Measurements from ENCODE around the gene RAB8B. TPM values are rescaled to one million over a fixed set of nuclear protein-coding genes. Genes with fewer than 3 reads are reported as not detected.

Gene RAB8B
- polyA plus RNA-seq, 3 donors = 22.0 to 77.3 (median 58.9) TPM

GRCh38 chr15:63261311-63261710, 71.9 kb downstream of the RAB8B start:
- Histone ChIP-seq H3K4me2 (replicated peaks; ENCODE audit: extremely low read depth, low read length, poor library complexity, severe bottlenecking) (no peak overlapping the region), H2AFZ (ENCODE audit: insufficient read depth, low read depth, low read length, poor library complexity, severe bottlenecking) (no peak overlapping the region), H3K79me2 (ENCODE audit: insufficient read depth, low read length) (no peaks in the 10 kb centered on the region), H3K27me3 (ENCODE audit: control insufficient read depth in 2 of 2, insufficient read depth in 2 of 2, low read length in 2 of 2) (no peaks in the 10 kb centered on the region), H3K9me3 (replicated peaks in 1 of 2; ENCODE audit: control insufficient read depth in 1 of 2, insufficient read depth in 1 of 2, low read length in 2 of 2) (no peaks in the 10 kb centered on the region), H3K4me3 (replicated peaks in 1 of 3; ENCODE audit: low read depth in 2 of 3, low read length in 3 of 3) (no peak overlapping the region), H3K4me1 (ENCODE audit: control insufficient read depth in 1 of 2, insufficient read depth in 2 of 2, low read length in 2 of 2) (no peaks in the 10 kb centered on the region), H3K9ac (ENCODE audit: insufficient read depth, low read length, poor library complexity, severe bottlenecking) (no peak overlapping the region), H3K27ac (ENCODE audit: low read depth in 1 of 2, low read length in 2 of 2) (peak overlapping the region in 1 of 2 donors; percentile 40), H3K36me3 (replicated peaks in 1 of 2; ENCODE audit: control insufficient read depth in 1 of 2, insufficient read depth in 2 of 2, low read length in 2 of 2) (peaks cover 83 to 94% of the 10 kb centered on the region in 2 donors), H4K20me1 (ENCODE audit: insufficient read depth, low read length) (peaks cover 18% of the 10 kb centered on the region)
- no peak for DNase-seq
- peaks cover 0 to 1% (median 0%) of the 10 kb centered on the region in 3 donors for H3K27me3 Mint-ChIP-seq (ENCODE audit: low read depth in 3 of 3)
- no peak for TF ChIP-seq CTCF (IDR thresholded peaks at IDR 0.05)
- peaks cover 0 to 4% (median 0%) of the 10 kb centered on the region in 7 donors for H3K9me3 Mint-ChIP-seq
- H3K4me3 Mint-ChIP-seq = no peak overlapping the region
- no peak overlapping the region for H3K27ac Mint-ChIP-seq
- intact Hi-C loops (cut with micrococcal nuclease) = no loop called here
- peaks cover 67 to 83% of the 10 kb centered on the region in 2 donors for H3K36me3 Mint-ChIP-seq
- peaks cover 5% of the 10 kb centered on the region for H3K4me1 Mint-ChIP-seq

GRCh38 chr15:63263519-63263918, 74.1 kb downstream of the RAB8B start:
- Histone ChIP-seq H3K27ac (ENCODE audit: low read depth in 1 of 2, low read length in 2 of 2) (no peak overlapping the region), H2AFZ (ENCODE audit: insufficient read depth, low read depth, low read length, poor library complexity, severe bottlenecking) (no peak overlapping the region), H3K9me3 (replicated peaks in 1 of 2; ENCODE audit: control insufficient read depth in 1 of 2, insufficient read depth in 1 of 2, low read length in 2 of 2) (no peaks in the 10 kb centered on the region), H3K27me3 (ENCODE audit: control insufficient read depth in 2 of 2, insufficient read depth in 2 of 2, low read length in 2 of 2) (no peaks in the 10 kb centered on the region), H4K20me1 (ENCODE audit: insufficient read depth, low read length) (peaks cover 8% of the 10 kb centered on the region), H3K4me1 (ENCODE audit: control insufficient read depth in 1 of 2, insufficient read depth in 2 of 2, low read length in 2 of 2) (no peaks in the 10 kb centered on the region), H3K79me2 (ENCODE audit: insufficient read depth, low read length) (no peaks in the 10 kb centered on the region), H3K36me3 (replicated peaks in 1 of 2; ENCODE audit: control insufficient read depth in 1 of 2, insufficient read depth in 2 of 2, low read length in 2 of 2) (peaks cover 85 to 94% of the 10 kb centered on the region in 2 donors), H3K4me3 (replicated peaks in 1 of 3; ENCODE audit: low read depth in 2 of 3, low read length in 3 of 3) (no peak overlapping the region), H3K9ac (ENCODE audit: insufficient read depth, low read length, poor library complexity, severe bottlenecking) (no peak overlapping the region), H3K4me2 (replicated peaks; ENCODE audit: extremely low read depth, low read length, poor library complexity, severe bottlenecking) (no peak overlapping the region)
- DNase-seq = no peak
- peaks cover 0 to 1% (median 0%) of the 10 kb centered on the region in 3 donors for H3K27me3 Mint-ChIP-seq (ENCODE audit: low read depth in 3 of 3)
- intact Hi-C loops (cut with micrococcal nuclease) = no loop called here
- peaks cover 71 to 82% of the 10 kb centered on the region in 2 donors for H3K36me3 Mint-ChIP-seq
- H3K27ac Mint-ChIP-seq = no peak overlapping the region
- no peak for TF ChIP-seq CTCF (IDR thresholded peaks at IDR 0.05)
- H3K4me3 Mint-ChIP-seq = no peak overlapping the region
- H3K4me1 Mint-ChIP-seq = peaks cover 5% of the 10 kb centered on the region
- peaks cover 0 to 2% (median 0%) of the 10 kb centered on the region in 7 donors for H3K9me3 Mint-ChIP-seq
- WGBS (ENCODE audit: insufficient coverage) = 98% methylated on average over 5 of the region's 6 CpGs
